A673 (cell line): Measurements from ENCODE around the gene VAV2. TPM values are rescaled to one million over a fixed set of nuclear protein-coding genes. Genes with fewer than 3 reads are reported as not detected.

ENCODE experiments used
- BruUV-seq: library from RNA; stranded (reverse); fragments of 400-500 nt; replicated peaks from 2 replicates; lab custom pipeline; 2021; lab: Mats Ljungman, UMichigan
- CTCF ChIA-PET: fragments of 300-600 bp; sonication (Branson Sonifier 250); formaldehyde crosslinking; loops from one replicate; lab custom pipeline; 2022; ENCODE audit warnings: antibody characterized with exemption; lab: Charles Lee
- POLR2A ChIA-PET: fragments of 300-600 bp; sonication (Branson Sonifier 250); formaldehyde crosslinking; loops from one replicate; lab custom pipeline; 2022; ENCODE audit warnings: antibody characterized with exemption; ENCODE audit not compliant: low non-redundant PET; lab: Charles Lee
- DNase-seq: peaks from one replicate; pipeline ENCODE4 v3.0.0-alpha.2; 2015; ENCODE audit warnings: low spot score
- H3K27ac ChIP-seq: fragments of 200-600 bp; sonication (generic); 2 replicates; pipeline ENCODE4 v1.5.1; 2016; ENCODE audit warnings: mixed run types, low read depth, mild to moderate bottlenecking, mixed read lengths, antibody characterized with exemption, low read length; ENCODE audit not compliant: poor library complexity, severe bottlenecking
- H3K27me3 ChIP-seq: fragments of 200-600 bp; sonication (generic); replicated peaks from 2 replicates; pipeline ENCODE4 v1.6.1; 2017; ENCODE audit warnings: mixed run types, low read depth, mild to moderate bottlenecking, mixed read lengths, antibody characterized with exemption, low read length; ENCODE audit not compliant: insufficient read depth, poor library complexity
- H3K36me3 ChIP-seq: fragments of 200-600 bp; sonication (generic); 2 replicates; pipeline ENCODE4 v1.6.1; 2016; ENCODE audit warnings: mixed run types, mild to moderate bottlenecking, mixed read lengths, antibody characterized with exemption, low read length; ENCODE audit not compliant: insufficient read depth, poor library complexity, severe bottlenecking
- H3K4me1 ChIP-seq: fragments of 200-600 bp; sonication (generic); 2 replicates; pipeline ENCODE4 v1.6.1; 2017; ENCODE audit warnings: mixed run types, mild to moderate bottlenecking, mixed read lengths, antibody characterized with exemption, low read length; ENCODE audit not compliant: insufficient read depth, poor library complexity, severe bottlenecking
- H3K4me3 ChIP-seq: fragments of 200-600 bp; sonication (generic); 2 replicates; pipeline ENCODE4 v1.5.1; 2016; ENCODE audit warnings: low read depth, mixed run types, mild to moderate bottlenecking, mixed read lengths, low read length; ENCODE audit not compliant: poor library complexity, severe bottlenecking
- H3K9me3 ChIP-seq: fragments of 200-600 bp; sonication (generic); 2 replicates; pipeline ENCODE4 v1.6.1; 2016; ENCODE audit warnings: mixed run types, low read depth, mild to moderate bottlenecking, mixed read lengths, antibody characterized with exemption, low read length; ENCODE audit not compliant: poor library complexity, severe bottlenecking
- EZH2 ChIP-seq: fragments of 200-600 bp; sonication (generic); IDR thresholded peaks from 2 replicates; pipeline ENCODE4 v1.6.1; 2017; ENCODE audit warnings: borderline replicate concordance, low read depth, mild to moderate bottlenecking, mixed read lengths, antibody characterized with exemption, low read length; ENCODE audit not compliant: poor library complexity, severe bottlenecking
- intact Hi-C: fragments of 100-400 bp; cut with micrococcal nuclease; formaldehyde crosslinking; loops from one replicate; pipeline ENCODE4 v1.10.0; 2022; ENCODE audit not compliant: unreplicated experiment
- total RNA-seq: library from RNA; stranded (reverse); gene quantifications from 2 replicates; pipeline ENCODE4 v1.2.3, GENCODE V29; 2021
- TF ChIP-seq, protein P1 (sequence below): fragments of 300-800, 200-600 bp; sonication (generic); conservative IDR thresholded peaks from 2 replicates; pipeline ENCODE4 v1.5.1; 2017; ENCODE audit warnings: low read depth, mild to moderate bottlenecking, antibody characterized with exemption, low read length, moderate library complexity, mixed read lengths

VAV2 gene
- total RNA-seq, 1 experiment from 2014 or later = 16.4 TPM

DNA sequence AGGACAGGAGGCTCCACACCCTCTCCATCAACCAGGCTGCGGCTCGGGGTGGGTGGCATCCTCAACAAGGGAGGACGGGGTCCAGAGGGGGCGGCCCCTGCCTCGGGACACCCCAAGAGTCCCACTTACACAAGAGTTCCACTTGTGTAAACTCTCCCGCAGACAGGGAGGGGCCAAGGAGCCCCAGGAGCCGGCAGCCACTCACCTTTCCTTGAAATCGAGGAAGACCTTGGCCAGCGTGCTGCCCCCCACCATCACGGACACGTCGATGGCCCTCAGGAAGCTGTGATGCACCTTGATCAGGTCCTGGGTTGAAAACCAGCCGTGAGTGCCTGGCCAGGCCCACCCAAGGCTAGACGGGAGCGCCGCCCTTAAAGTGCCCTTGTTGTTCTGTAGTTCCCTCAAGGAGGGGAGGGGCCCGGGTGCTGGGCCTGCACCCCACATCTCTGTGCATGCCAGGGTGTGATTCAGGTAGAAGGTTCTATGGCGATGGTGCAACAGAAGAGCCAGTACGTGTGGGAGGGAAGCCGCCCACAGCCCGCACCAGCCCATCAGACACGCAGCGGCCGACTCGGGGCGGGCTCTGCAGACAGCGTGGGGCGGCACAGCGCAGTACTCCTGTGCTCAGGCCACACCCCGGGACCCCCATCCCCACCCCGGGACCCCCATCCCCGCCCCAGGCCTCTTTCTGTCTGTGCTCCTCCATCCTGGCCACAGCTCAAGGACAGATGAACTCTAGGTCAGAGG is 186.1 kb downstream of the VAV2 start:
- H3K27ac ChIP-seq = no peak overlapping the region
- no TSS peak for BruUV-seq
- no peaks in the 10 kb centered on the region for H3K27me3 ChIP-seq
- no peaks in the 10 kb centered on the region for H3K36me3 ChIP-seq
- TF ChIP-seq, protein P1, sequence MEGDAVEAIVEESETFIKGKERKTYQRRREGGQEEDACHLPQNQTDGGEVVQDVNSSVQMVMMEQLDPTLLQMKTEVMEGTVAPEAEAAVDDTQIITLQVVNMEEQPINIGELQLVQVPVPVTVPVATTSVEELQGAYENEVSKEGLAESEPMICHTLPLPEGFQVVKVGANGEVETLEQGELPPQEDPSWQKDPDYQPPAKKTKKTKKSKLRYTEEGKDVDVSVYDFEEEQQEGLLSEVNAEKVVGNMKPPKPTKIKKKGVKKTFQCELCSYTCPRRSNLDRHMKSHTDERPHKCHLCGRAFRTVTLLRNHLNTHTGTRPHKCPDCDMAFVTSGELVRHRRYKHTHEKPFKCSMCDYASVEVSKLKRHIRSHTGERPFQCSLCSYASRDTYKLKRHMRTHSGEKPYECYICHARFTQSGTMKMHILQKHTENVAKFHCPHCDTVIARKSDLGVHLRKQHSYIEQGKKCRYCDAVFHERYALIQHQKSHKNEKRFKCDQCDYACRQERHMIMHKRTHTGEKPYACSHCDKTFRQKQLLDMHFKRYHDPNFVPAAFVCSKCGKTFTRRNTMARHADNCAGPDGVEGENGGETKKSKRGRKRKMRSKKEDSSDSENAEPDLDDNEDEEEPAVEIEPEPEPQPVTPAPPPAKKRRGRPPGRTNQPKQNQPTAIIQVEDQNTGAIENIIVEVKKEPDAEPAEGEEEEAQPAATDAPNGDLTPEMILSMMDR = no peak
- no peak for TF ChIP-seq EZH2
- H3K9me3 ChIP-seq = no peaks in the 10 kb centered on the region
- H3K4me3 ChIP-seq = no peak overlapping the region
- intact Hi-C loops = no loop called here
- no peaks in the 10 kb centered on the region for H3K4me1 ChIP-seq
- DNase-seq = no peak
- ChIA-PET CTCF (no interaction called here), POLR2A (no interaction called here)

- CTCF ChIA-PET = no interaction called here
- intact Hi-C loops = no loop called here
- Histone ChIP-seq H3K27ac (no peak overlapping the region), H3K9me3 (no peaks in the 10 kb centered on the region), H3K36me3 (no peaks in the 10 kb centered on the region), H3K27me3 (no peaks in the 10 kb centered on the region), H3K4me3 (no peak overlapping the region), H3K4me1 (no peaks in the 10 kb centered on the region)
- no peak for DNase-seq
- BruUV-seq = no TSS peak
- no peak for TF ChIP-seq EZH2
- TF ChIP-seq, protein P1 = no peak
- POLR2A ChIA-PET = no interaction called here
These were observed 187.9 kb downstream of the VAV2 start for GRCh38 chr9:133804199-133804598.

DNA sequence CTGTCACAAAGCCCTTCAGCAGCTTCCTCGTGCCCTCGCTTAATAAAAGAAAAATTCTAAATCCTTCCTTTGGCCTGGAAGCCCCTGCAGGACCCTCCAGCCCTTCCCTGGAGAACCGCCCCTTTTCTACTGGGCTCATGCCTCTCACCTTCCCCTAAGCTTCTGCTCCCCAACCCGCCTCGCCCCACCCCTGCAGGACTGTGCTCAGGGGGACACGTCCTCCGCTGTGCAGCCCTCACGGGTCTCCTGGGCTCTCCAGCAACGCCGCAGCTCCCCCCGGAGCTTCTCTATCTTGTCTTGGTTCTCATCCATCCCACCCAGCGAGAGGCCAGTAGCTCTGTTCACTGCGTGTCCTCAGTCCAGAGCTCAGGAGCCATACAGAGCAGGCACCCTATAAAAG is 188.4 kb downstream of the VAV2 start:
- H3K9me3 ChIP-seq = no peaks in the 10 kb centered on the region
- intact Hi-C loops = no loop called here
- no peaks in the 10 kb centered on the region for H3K27me3 ChIP-seq
- POLR2A ChIA-PET = no interaction called here
- H3K36me3 ChIP-seq = no peaks in the 10 kb centered on the region
- H3K4me3 ChIP-seq = no peak overlapping the region
- CTCF ChIA-PET = no interaction called here
- DNase-seq = no peak
- BruUV-seq = no TSS peak
- H3K27ac ChIP-seq = no peak overlapping the region
- no peak for TF ChIP-seq EZH2
- TF ChIP-seq, protein P1 = no peak
- H3K4me1 ChIP-seq = no peaks in the 10 kb centered on the region
